CD14-positive monocyte (primary cell): ENCODE results near the gene HSPB8. TPM values are rescaled to one million over a fixed set of nuclear protein-coding genes. Genes with fewer than 3 reads are reported as not detected.

ENCODE experiments used
- DNase-seq, 3 donors: peaks; one replicate each; pipeline ENCODE4 v3.0.0-alpha.2; 2011 to 2022
- H2AFZ ChIP-seq: 2 replicates; pipeline ENCODE4 v1.6.0; 2012; ENCODE audit warnings: mild to moderate bottlenecking, low read depth, low read length, inconsistent platforms; ENCODE audit not compliant: insufficient read depth, poor library complexity, severe bottlenecking
- H3K27ac ChIP-seq, 2 donors: 1 replicate in 1 of 2; 2 replicates in 1 of 2; pipeline ENCODE4 v1.5.1; 2012 to 2013; ENCODE audit warnings: low read length in 2 of 2, control low read depth in 1 of 2, inconsistent platforms in 1 of 2, low read depth in 1 of 2, mild to moderate bottlenecking in 1 of 2
- H3K27me3 ChIP-seq, 2 donors: one replicate each; pipeline versions ENCODE4 v1.6.0 to v1.6.1; 2011 to 2013; ENCODE audit warnings: low read length in 2 of 2; ENCODE audit not compliant: control insufficient read depth in 2 of 2, insufficient read depth in 2 of 2
- H3K36me3 ChIP-seq, 2 donors: replicated peaks in 1 of 2; 1 replicate in 1 of 2; 2 replicates in 1 of 2; pipeline versions ENCODE4 v1.5.1 to v1.6.1; 2012 to 2013; ENCODE audit warnings: low read length in 2 of 2, control low read depth in 1 of 2, inconsistent platforms in 1 of 2, mild to moderate bottlenecking in 1 of 2; ENCODE audit not compliant: insufficient read depth in 2 of 2, control insufficient read depth in 1 of 2
- H3K4me1 ChIP-seq, 2 donors: 1 replicate in 1 of 2; 2 replicates in 1 of 2; pipeline versions ENCODE4 v1.5.1 to v1.6.1; 2012 to 2013; ENCODE audit warnings: low read length in 2 of 2, control low read depth in 1 of 2, inconsistent platforms in 1 of 2, mild to moderate bottlenecking in 1 of 2, moderate library complexity in 1 of 2; ENCODE audit not compliant: insufficient read depth in 2 of 2, control insufficient read depth in 1 of 2
- H3K4me2 ChIP-seq: replicated peaks from 2 replicates; pipeline ENCODE3; 2012; ENCODE audit warnings: low read length, moderate library complexity, mild to moderate bottlenecking; ENCODE audit not compliant: poor library complexity, severe bottlenecking; ENCODE audit errors: extremely low read depth
- H3K4me3 ChIP-seq, 3 experiments: fragments of 200-600 bp in 1 of 3; sonication (generic) in 1 of 3; replicated peaks in 1 of 3; 1 replicate in 2 of 3; 2 replicates in 1 of 3; pipeline ENCODE4 v1.5.1; 2011 to 2013; ENCODE audit warnings: low read length in 3 of 3, mild to moderate bottlenecking in 3 of 3, control low read depth in 2 of 3, low read depth in 2 of 3, inconsistent platforms in 1 of 3, moderate library complexity in 1 of 3
- H3K79me2 ChIP-seq: 2 replicates; pipeline ENCODE4 v1.6.0; 2012; ENCODE audit warnings: mild to moderate bottlenecking, control low read depth, inconsistent platforms, low read length, moderate library complexity; ENCODE audit not compliant: insufficient read depth
- H3K9ac ChIP-seq: 2 replicates; pipeline ENCODE4 v1.6.0; 2017; ENCODE audit warnings: low read length, mild to moderate bottlenecking; ENCODE audit not compliant: insufficient read depth, poor library complexity, severe bottlenecking
- H3K9me3 ChIP-seq, 2 donors: replicated peaks in 1 of 2; 1 replicate in 1 of 2; 2 replicates in 1 of 2; pipeline versions ENCODE4 v1.5.1 to v1.6.1; 2012 to 2013; ENCODE audit warnings: low read length in 2 of 2, control low read depth in 1 of 2; ENCODE audit not compliant: control insufficient read depth in 1 of 2, insufficient read depth in 1 of 2
- H4K20me1 ChIP-seq: 2 replicates; pipeline ENCODE4 v1.6.0; 2012; ENCODE audit warnings: mild to moderate bottlenecking, low read length, control low read depth, moderate library complexity; ENCODE audit not compliant: insufficient read depth
- H3K27ac Mint-ChIP-seq, 7 donors: one replicate each; pipeline ENCODE4 v1.8.0; 2020; ENCODE audit warnings: mild to moderate bottlenecking in 7 of 7, mixed read lengths in 7 of 7, moderate library complexity in 6 of 7, inconsistent platforms in 2 of 7
- H3K27me3 Mint-ChIP-seq, 3 donors: one replicate each; pipeline ENCODE4 v1.8.0; 2021 to 2022; ENCODE audit warnings: low read depth in 3 of 3, mild to moderate bottlenecking in 3 of 3, mixed read lengths in 3 of 3, moderate library complexity in 3 of 3, inconsistent platforms in 1 of 3
- H3K36me3 Mint-ChIP-seq, 2 donors: one replicate each; pipeline ENCODE4 v1.8.0; 2020; ENCODE audit warnings: mixed read lengths in 2 of 2, inconsistent platforms in 1 of 2, mild to moderate bottlenecking in 1 of 2
- H3K4me1 Mint-ChIP-seq: one replicate; pipeline ENCODE4 v1.8.0; 2020; ENCODE audit warnings: mild to moderate bottlenecking, mixed read lengths
- H3K4me3 Mint-ChIP-seq, 2 donors: one replicate each; pipeline ENCODE4 v1.8.0; 2020; ENCODE audit warnings: mild to moderate bottlenecking in 2 of 2, mixed read lengths in 2 of 2, moderate library complexity in 1 of 2
- H3K9me3 Mint-ChIP-seq, 7 donors: one replicate each; pipeline ENCODE4 v1.8.0; 2020 to 2022; ENCODE audit warnings: mixed read lengths in 7 of 7, mild to moderate bottlenecking in 6 of 7, moderate library complexity in 6 of 7, inconsistent platforms in 2 of 7
- WGBS: methylation state at CpG from one replicate; pipeline ENCODE4 v1.1.5; 2013; ENCODE audit warnings: missing lambda C conversion rate; ENCODE audit not compliant: insufficient coverage; 5-methylcytosine and 5-hydroxymethylcytosine counted together
- intact Hi-C, 2 donors: fragments of 100-400 bp; cut with micrococcal nuclease; formaldehyde crosslinking; loops; one replicate each; pipeline versions ENCODE4 v1.15.0 to v1.15.1; 2023
- polyA plus RNA-seq, 3 donors: library from polyadenylated mRNA; depleted of rRNA in 1 of 3; unstranded in 2 of 3; stranded (reverse) in 1 of 3; fragments of 300-500 nt in 2 of 3; fragments of >200 nt in 1 of 3; fragmentation: Illumina TruSeq in 2 of 3; gene quantifications; 1 replicate in 2 of 3; 2 replicates in 1 of 3; pipeline ENCODE4 v1.2.3, GENCODE V29; 2012 to 2021
- TF ChIP-seq, protein P1 (sequence below): fragments of 200-600 bp; IDR thresholded peaks from one replicate; pipeline ENCODE4 v1.8.0; 2022; ENCODE audit warnings: antibody characterized with exemption, mild to moderate bottlenecking

Gene HSPB8
- polyA plus RNA-seq, 3 donors = not detected

DNA sequence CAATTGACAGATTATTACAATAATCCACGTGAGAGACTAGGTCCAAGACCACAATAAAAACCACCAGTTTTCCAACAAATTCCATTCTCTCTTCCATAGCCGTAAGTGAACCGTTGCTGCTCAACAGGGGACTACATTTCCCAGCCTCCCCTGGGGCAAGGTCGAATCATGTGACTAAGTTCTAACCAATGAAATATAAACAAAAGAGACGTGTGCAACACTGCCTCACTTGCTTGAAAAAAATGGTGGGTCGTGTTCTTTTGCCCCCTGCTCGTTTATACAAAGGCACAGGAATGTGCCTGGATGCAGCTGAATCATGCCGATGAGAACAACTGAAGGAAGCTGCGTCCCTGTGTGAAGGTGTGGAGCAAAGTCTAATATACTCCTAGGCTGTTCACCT, 51.1 kb downstream of the HSPB8 start:
- H3K4me3 Mint-ChIP-seq = no peak overlapping the region
- no peaks in the 10 kb centered on the region for H3K36me3 ChIP-seq
- no peak overlapping the region for H3K9ac ChIP-seq
- H3K27me3 Mint-ChIP-seq = peaks cover 0 to 5% (median 0%) of the 10 kb centered on the region in 3 donors
- H3K27ac ChIP-seq = no peak overlapping the region
- H3K79me2 ChIP-seq = no peaks in the 10 kb centered on the region
- H3K9me3 ChIP-seq = no peaks in the 10 kb centered on the region
- H3K4me1 Mint-ChIP-seq = no peaks in the 10 kb centered on the region
- no peaks in the 10 kb centered on the region for H3K4me1 ChIP-seq
- H3K4me2 ChIP-seq = no peak overlapping the region
- intact Hi-C loops = no loop called here
- H3K27ac Mint-ChIP-seq = no peak overlapping the region
- H2AFZ ChIP-seq = no peak overlapping the region
- no peaks in the 10 kb centered on the region for H4K20me1 ChIP-seq
- TF ChIP-seq, protein P1, sequence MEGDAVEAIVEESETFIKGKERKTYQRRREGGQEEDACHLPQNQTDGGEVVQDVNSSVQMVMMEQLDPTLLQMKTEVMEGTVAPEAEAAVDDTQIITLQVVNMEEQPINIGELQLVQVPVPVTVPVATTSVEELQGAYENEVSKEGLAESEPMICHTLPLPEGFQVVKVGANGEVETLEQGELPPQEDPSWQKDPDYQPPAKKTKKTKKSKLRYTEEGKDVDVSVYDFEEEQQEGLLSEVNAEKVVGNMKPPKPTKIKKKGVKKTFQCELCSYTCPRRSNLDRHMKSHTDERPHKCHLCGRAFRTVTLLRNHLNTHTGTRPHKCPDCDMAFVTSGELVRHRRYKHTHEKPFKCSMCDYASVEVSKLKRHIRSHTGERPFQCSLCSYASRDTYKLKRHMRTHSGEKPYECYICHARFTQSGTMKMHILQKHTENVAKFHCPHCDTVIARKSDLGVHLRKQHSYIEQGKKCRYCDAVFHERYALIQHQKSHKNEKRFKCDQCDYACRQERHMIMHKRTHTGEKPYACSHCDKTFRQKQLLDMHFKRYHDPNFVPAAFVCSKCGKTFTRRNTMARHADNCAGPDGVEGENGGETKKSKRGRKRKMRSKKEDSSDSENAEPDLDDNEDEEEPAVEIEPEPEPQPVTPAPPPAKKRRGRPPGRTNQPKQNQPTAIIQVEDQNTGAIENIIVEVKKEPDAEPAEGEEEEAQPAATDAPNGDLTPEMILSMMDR = no peak
- DNase-seq = no peak
- H3K4me3 ChIP-seq = no peak overlapping the region
- peaks cover 0 to 8% (median 4%) of the 10 kb centered on the region in 7 donors for H3K9me3 Mint-ChIP-seq
- no peaks in the 10 kb centered on the region for H3K27me3 ChIP-seq
- no peaks in the 10 kb centered on the region for H3K36me3 Mint-ChIP-seq
- WGBS = 58% methylated on average over 5 of the region's 9 CpGs

DNA sequence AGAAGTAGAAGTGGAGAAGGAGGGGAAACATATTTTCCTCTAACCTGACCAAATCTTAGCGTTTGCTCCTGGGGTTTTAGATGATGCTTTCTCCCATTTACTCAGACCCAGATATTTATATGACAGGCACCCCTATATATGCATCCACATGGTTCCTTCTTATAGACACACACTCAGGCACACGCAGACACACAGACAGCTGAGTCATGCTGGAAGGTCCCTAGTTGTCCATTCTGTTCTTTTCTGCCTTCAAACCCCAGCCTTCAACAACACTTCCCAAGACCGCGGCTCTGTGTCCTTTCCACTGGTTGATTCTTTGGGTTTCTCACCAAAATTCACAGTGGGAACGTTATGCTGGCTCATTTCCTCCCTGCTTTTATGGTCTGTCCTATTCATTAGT, 52.1 kb downstream of the HSPB8 start:
- Histone ChIP-seq H2AFZ (no peak overlapping the region), H3K9ac (no peak overlapping the region), H4K20me1 (no peaks in the 10 kb centered on the region), H3K4me3 (no peak overlapping the region), H3K36me3 (no peaks in the 10 kb centered on the region), H3K79me2 (no peaks in the 10 kb centered on the region), H3K9me3 (no peaks in the 10 kb centered on the region), H3K4me2 (no peak overlapping the region), H3K27me3 (no peaks in the 10 kb centered on the region), H3K4me1 (no peaks in the 10 kb centered on the region), H3K27ac (no peak overlapping the region)
- Mint-ChIP-seq H3K27me3 (peaks cover 0 to 5% (median 0%) of the 10 kb centered on the region in 3 donors), H3K4me1 (no peaks in the 10 kb centered on the region), H3K27ac (no peak overlapping the region), H3K9me3 (peaks cover 0 to 8% (median 4%) of the 10 kb centered on the region in 7 donors), H3K36me3 (no peaks in the 10 kb centered on the region), H3K4me3 (no peak overlapping the region)
- 0% methylated on average over 4 of the region's 5 CpGs for WGBS
- TF ChIP-seq, protein P1 = no peak
- DNase-seq = no peak
- intact Hi-C loops = no loop called here
